ENCODE measurements around the gene GABARAPL2. TPM values are rescaled to one million over a fixed set of nuclear protein-coding genes. Genes with fewer than 3 reads are reported as not detected.

The GABARAPL2 gene
- total and polyA plus RNA-seq, 9 donors = 77.9 to 195 (median 109) TPM

- no peak for DNase-seq
- 83 to 93% (median 90%) methylated on average over 4 of the region's 4 CpGs for WGBS, 3 donors
- Histone ChIP-seq H3K4me3 (no peak overlapping the region), H3K36me3 (no peaks in the 10 kb centered on the region), H3K4me1 (ENCODE audit: insufficient read depth) (no peaks in the 10 kb centered on the region), H3K27me3 (no peaks in the 10 kb centered on the region), H3K9me3 (no peaks in the 10 kb centered on the region), H3K27ac (no peak overlapping the region)
- TF ChIP-seq POLR2A (IDR thresholded peaks at IDR 0.05) (no peak), CTCF (IDR thresholded peaks at IDR 0.05) (no peak)
- intact Hi-C loops (cut with DNase I) = no loop called here
These were observed 48.1 kb downstream of the GABARAPL2 start for GRCh38 chr16:75614066-75614897.

- intact Hi-C loops (cut with DNase I) = no loop called here
- Histone ChIP-seq H3K27ac (no peak overlapping the region), H3K36me3 (no peaks in the 10 kb centered on the region), H3K27me3 (no peaks in the 10 kb centered on the region), H3K4me1 (ENCODE audit: insufficient read depth) (no peaks in the 10 kb centered on the region), H3K4me3 (no peak overlapping the region), H3K9me3 (no peaks in the 10 kb centered on the region)
- TF ChIP-seq CTCF (IDR thresholded peaks at IDR 0.05) (no peak), POLR2A (IDR thresholded peaks at IDR 0.05) (no peak), EP300 (IDR thresholded peaks at IDR 0.05) (no peak)
- 81 to 100% (median 95%) methylated on average over 2 of the region's 2 CpGs for WGBS, 3 donors
- DNase-seq = no peak
These were observed 49.4 kb downstream of the GABARAPL2 start for GRCh38 chr16:75615619-75616018.

- DNase-seq = no peak
- intact Hi-C loops (cut with DNase I) = no loop called here
- no peaks in the 10 kb centered on the region for H3K36me3 ChIP-seq
- WGBS, 3 donors = 92 to 97% (median 96%) methylated on average over 4 of the region's 4 CpGs
- peaks cover under 1% of the 10 kb centered on the region for H3K4me1 ChIP-seq (ENCODE audit: insufficient read depth)
- H3K4me3 ChIP-seq = no peak overlapping the region
- no peaks in the 10 kb centered on the region for H3K9me3 ChIP-seq
- TF ChIP-seq EP300 (IDR thresholded peaks at IDR 0.05) (no peak), CTCF (IDR thresholded peaks at IDR 0.05) (no peak), POLR2A (IDR thresholded peaks at IDR 0.05) (no peak)
- no peak overlapping the region for H3K27ac ChIP-seq
- no peaks in the 10 kb centered on the region for H3K27me3 ChIP-seq
These were observed 50.4 kb downstream of the GABARAPL2 start for GRCh38 chr16:75616521-75617010.

- Histone ChIP-seq H3K9me3 (no peaks in the 10 kb centered on the region), H3K4me1 (ENCODE audit: insufficient read depth) (peaks cover 4% of the 10 kb centered on the region), H3K27me3 (no peaks in the 10 kb centered on the region), H3K27ac (no peak overlapping the region), H3K36me3 (no peaks in the 10 kb centered on the region), H3K4me3 (no peak overlapping the region)
- TF ChIP-seq EP300 (IDR thresholded peaks at IDR 0.05) (no peak), POLR2A (IDR thresholded peaks at IDR 0.05) (no peak), CTCF (IDR thresholded peaks at IDR 0.05) (no peak)
- intact Hi-C loops (cut with DNase I) = no loop called here
- WGBS, 3 donors = 91 to 93% (median 92%) methylated on average over 3 of the region's 3 CpGs
- DNase-seq = no peak
These were observed 50.9 kb downstream of the GABARAPL2 start for GRCh38 chr16:75617121-75617520.

Measured in ovary (tissue), 9 donors.